CD4-positive, alpha-beta memory T cell (primary cell): ENCODE data around the gene GSK3B. TPM values are rescaled to one million over a fixed set of nuclear protein-coding genes. Genes with fewer than 3 reads are reported as not detected.

ENCODE experiments used
- CTCF ChIA-PET: fragments of 350-600 bp; sonication (Branson Sonifier 250); formaldehyde crosslinking; loops from one replicate; lab custom pipeline; 2021; ENCODE audit warnings: inconsistent platforms; ENCODE audit not compliant: partially characterized antibody; lab: Charles Lee
- POLR2A ChIA-PET: fragments of 350-600 bp; sonication (Branson Sonifier 250); formaldehyde crosslinking; loops from one replicate; lab custom pipeline; 2021; ENCODE audit not compliant: partially characterized antibody; lab: Charles Lee
- DNase-seq, 5 donors: peaks; one replicate each; pipeline versions ENCODE4 v3.0.0 to v3.0.0-alpha.2; 2020 to 2022; ENCODE audit warnings: mixed read lengths in 1 of 5
- H3K27ac ChIP-seq: one replicate; pipeline ENCODE4 v1.7.0; 2013; ENCODE audit warnings: low read depth, low read length
- H3K27me3 ChIP-seq: 2 replicates; pipeline ENCODE4 v1.7.0; 2013; ENCODE audit warnings: mild to moderate bottlenecking, low read length, moderate library complexity; ENCODE audit not compliant: insufficient read depth
- H3K36me3 ChIP-seq: 2 replicates; pipeline ENCODE4 v1.7.0; 2013; ENCODE audit warnings: mild to moderate bottlenecking, low read length, moderate library complexity; ENCODE audit not compliant: insufficient read depth
- H3K4me1 ChIP-seq: 2 replicates; pipeline ENCODE4 v1.7.0; 2013; ENCODE audit warnings: mild to moderate bottlenecking, low read length, moderate library complexity; ENCODE audit not compliant: insufficient read depth
- H3K4me3 ChIP-seq, 2 donors: one replicate each; pipeline ENCODE4 v1.7.0; 2013; ENCODE audit warnings: low read length in 2 of 2, mild to moderate bottlenecking in 1 of 2
- H3K9me3 ChIP-seq, 2 donors: one replicate each; pipeline ENCODE4 v1.7.0; 2013; ENCODE audit warnings: low read length in 2 of 2, control low read depth in 1 of 2; ENCODE audit not compliant: control insufficient read depth in 1 of 2
- H3K27ac Mint-ChIP-seq, 7 donors: one replicate each; pipeline ENCODE4 v1.8.0; 2020 to 2021; ENCODE audit warnings: mixed read lengths in 7 of 7, mild to moderate bottlenecking in 6 of 7, inconsistent platforms in 3 of 7, moderate library complexity in 3 of 7
- H3K27me3 Mint-ChIP-seq, 2 donors: one replicate each; pipeline ENCODE4 v1.8.0; 2020 to 2021; ENCODE audit warnings: mixed read lengths in 2 of 2
- H3K36me3 Mint-ChIP-seq, 2 donors: one replicate each; pipeline ENCODE4 v1.8.0; 2020 to 2021; ENCODE audit warnings: mixed read lengths in 2 of 2, inconsistent platforms in 1 of 2, mild to moderate bottlenecking in 1 of 2
- H3K4me1 Mint-ChIP-seq, 4 donors: one replicate each; pipeline ENCODE4 v1.8.0; 2020 to 2021; ENCODE audit warnings: mixed read lengths in 4 of 4, mild to moderate bottlenecking in 1 of 4
- H3K4me3 Mint-ChIP-seq, 8 donors: one replicate each; pipeline ENCODE4 v1.8.0; 2020 to 2021; ENCODE audit warnings: mixed read lengths in 8 of 8, mild to moderate bottlenecking in 7 of 8, moderate library complexity in 6 of 8, inconsistent platforms in 3 of 8
- H3K9me3 Mint-ChIP-seq, 8 donors: one replicate each; pipeline ENCODE4 v1.8.0; 2020 to 2021; ENCODE audit warnings: mixed read lengths in 8 of 8, mild to moderate bottlenecking in 5 of 8, inconsistent platforms in 3 of 8, moderate library complexity in 1 of 8
- intact Hi-C: fragments of 100-400 bp; cut with micrococcal nuclease; formaldehyde crosslinking; loops from one replicate; pipeline ENCODE4 v1.15.1; 2023
- polyA plus RNA-seq, 2 donors: library from polyadenylated mRNA; unstranded; fragments of 300-500 nt; fragmentation: Illumina TruSeq; gene quantifications; one replicate each; pipeline ENCODE4 v1.2.3, GENCODE V29; 2021
- total RNA-seq, 2 experiments: library from RNA; stranded (reverse); gene quantifications; one replicate each; pipeline ENCODE4 v1.2.3, GENCODE V29; 2021

GSK3B gene
- total and polyA plus RNA-seq, 4 experiments from 2014 or later = 10.4 to 35.0 (median 25.5) TPM

DNA sequence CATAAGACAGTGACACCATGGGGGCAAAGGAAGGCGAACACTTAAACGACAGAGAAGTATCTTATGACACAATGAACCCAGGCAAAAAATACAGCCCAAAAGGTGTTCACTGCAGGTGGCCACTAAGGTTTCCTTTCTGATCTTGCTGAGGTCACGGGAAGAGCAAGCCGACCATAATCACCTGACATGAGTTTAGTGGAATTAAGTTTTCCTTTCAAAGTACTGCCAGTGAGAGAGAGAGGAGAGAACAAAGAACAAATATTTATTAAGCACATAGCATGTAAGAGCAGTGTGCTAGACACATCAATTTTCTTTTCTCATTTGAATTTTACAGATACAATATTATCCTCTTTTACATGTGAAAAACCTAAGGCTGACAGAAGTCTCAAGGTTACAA lies 210.1 kb downstream of the GSK3B start:
- no peaks in the 10 kb centered on the region for H3K36me3 ChIP-seq
- Mint-ChIP-seq H3K36me3 (peaks cover 51 to 58% of the 10 kb centered on the region in 2 donors), H3K9me3 (peaks cover 0 to 19% (median 11%) of the 10 kb centered on the region in 8 donors), H3K4me3 (no peak overlapping the region), H3K27ac (no peak overlapping the region), H3K27me3 (no peaks in the 10 kb centered on the region), H3K4me1 (peaks cover 16 to 33% (median 24%) of the 10 kb centered on the region in 4 donors)
- H3K4me1 ChIP-seq = peaks cover 6% of the 10 kb centered on the region
- H3K27ac ChIP-seq = no peak overlapping the region
- H3K4me3 ChIP-seq = no peak overlapping the region
- intact Hi-C loops = no loop called here
- H3K27me3 ChIP-seq = no peaks in the 10 kb centered on the region
- no peak for DNase-seq
- no peaks in the 10 kb centered on the region for H3K9me3 ChIP-seq
- CTCF ChIA-PET = interaction anchor here (1.0 to 1.8 kb wide), 2 partner anchors 9 to 676 kb away, joined by 3 to 7 read pairs; no protein-coding TSS in a partner anchor
- POLR2A ChIA-PET = no interaction called here

DNA sequence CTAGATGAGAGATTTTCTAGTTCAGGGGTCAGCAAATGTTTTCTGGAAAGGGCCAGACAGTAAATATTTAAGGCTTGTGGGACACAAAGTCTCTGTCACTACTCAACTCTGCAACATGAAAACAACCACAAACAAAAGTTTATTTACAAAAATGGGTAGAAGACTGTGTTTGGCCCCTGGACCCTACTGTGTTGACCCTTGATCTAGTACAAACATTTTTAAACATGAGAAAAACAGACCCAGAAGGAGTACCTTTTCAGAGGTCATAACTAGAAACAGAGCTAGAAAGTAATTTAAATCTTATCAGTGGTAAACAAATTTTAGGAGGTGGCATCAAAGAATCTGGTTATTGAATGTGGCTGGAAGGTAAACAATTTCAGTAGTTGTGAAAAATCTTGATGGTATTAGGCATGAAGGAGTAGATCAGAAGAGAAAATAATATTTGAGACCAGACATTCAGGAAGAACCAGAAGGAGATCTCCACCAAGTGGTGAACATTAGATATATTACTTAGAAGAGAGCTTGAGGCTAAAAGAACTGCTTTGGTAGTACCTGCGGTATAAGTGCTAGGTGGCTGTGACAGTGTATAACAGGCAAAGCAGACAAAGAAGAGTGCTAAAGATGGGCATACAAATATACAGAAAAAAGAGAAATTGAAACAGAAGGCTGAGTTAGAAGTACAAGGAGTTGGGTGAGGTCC lies 210.6 kb downstream of the GSK3B start:
- Histone ChIP-seq H3K9me3 (no peaks in the 10 kb centered on the region), H3K4me3 (no peak overlapping the region), H3K36me3 (no peaks in the 10 kb centered on the region), H3K4me1 (peaks cover 6% of the 10 kb centered on the region), H3K27me3 (no peaks in the 10 kb centered on the region), H3K27ac (no peak overlapping the region)
- ChIA-PET POLR2A (no interaction called here), CTCF (interaction anchor here (1.0 to 1.8 kb wide), 2 partner anchors 9 to 677 kb away, joined by 3 to 7 read pairs; no protein-coding TSS in a partner anchor)
- intact Hi-C loops = no loop called here
- Mint-ChIP-seq H3K4me1 (peaks cover 16 to 33% (median 24%) of the 10 kb centered on the region in 4 donors), H3K27ac (peak overlapping the region in 1 of 7 donors; percentile 41), H3K36me3 (peaks cover 47 to 53% of the 10 kb centered on the region in 2 donors), H3K4me3 (no peak overlapping the region), H3K9me3 (peaks cover 0 to 14% (median 7%) of the 10 kb centered on the region in 8 donors), H3K27me3 (no peaks in the 10 kb centered on the region)
- no peak for DNase-seq

DNA sequence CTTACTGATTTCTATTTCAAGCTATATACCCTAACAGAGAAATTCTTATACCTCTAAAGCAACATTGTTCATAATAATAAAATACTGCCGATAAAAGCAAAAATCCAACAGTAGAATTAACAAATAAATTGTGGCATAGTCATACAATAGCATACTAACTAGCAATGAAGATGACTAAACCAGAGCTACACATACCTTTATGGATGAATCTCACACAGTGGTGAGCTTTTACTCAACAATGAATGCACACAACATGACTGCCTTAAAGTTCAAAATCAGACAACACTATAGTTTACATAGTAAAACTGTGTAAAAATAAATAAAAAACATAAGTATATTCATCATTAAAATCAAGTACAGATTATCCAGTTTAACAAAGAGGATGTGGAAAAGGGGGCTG lies 213.3 kb downstream of the GSK3B start:
- H3K27ac Mint-ChIP-seq = peak overlapping the region in 1 of 7 donors; percentile 50
- Histone ChIP-seq H3K36me3 (no peaks in the 10 kb centered on the region), H3K9me3 (no peaks in the 10 kb centered on the region), H3K4me3 (no peak overlapping the region), H3K27me3 (no peaks in the 10 kb centered on the region), H3K27ac (no peak overlapping the region), H3K4me1 (no peaks in the 10 kb centered on the region)
- H3K27me3 Mint-ChIP-seq = no peaks in the 10 kb centered on the region
- H3K4me3 Mint-ChIP-seq = no peak overlapping the region
- no peaks in the 10 kb centered on the region for H3K9me3 Mint-ChIP-seq
- no peak for DNase-seq
- intact Hi-C loops = no loop called here
- H3K36me3 Mint-ChIP-seq = peaks cover 36 to 41% of the 10 kb centered on the region in 2 donors
- CTCF ChIA-PET = interaction anchor here (1.3 to 2.8 kb wide), 2 partner anchors 11 to 266 kb away, joined by 3 to 19 read pairs; no protein-coding TSS in a partner anchor
- peaks cover 5 to 16% (median 8%) of the 10 kb centered on the region in 4 donors for H3K4me1 Mint-ChIP-seq
- POLR2A ChIA-PET = no interaction called here

DNA sequence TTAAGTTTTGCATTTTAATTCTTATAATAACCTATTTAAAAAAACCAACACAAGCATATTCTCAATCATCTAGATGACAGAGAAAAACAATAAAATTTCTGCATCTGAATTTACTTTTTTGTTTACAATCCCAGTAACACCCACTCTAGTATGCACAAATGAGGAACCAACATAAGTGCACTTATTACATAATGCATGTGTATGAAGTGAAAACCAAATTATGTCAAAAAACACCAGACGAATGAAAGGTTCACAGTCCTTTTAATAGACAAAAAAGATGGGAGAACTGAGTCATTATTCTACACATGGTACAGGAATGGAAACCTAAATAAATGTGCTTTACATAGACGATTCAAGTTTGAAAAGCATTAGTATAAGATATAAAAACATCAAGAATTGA lies 220.6 kb downstream of the GSK3B start:
- H3K4me3 Mint-ChIP-seq = no peak overlapping the region
- CTCF ChIA-PET = no interaction called here
- intact Hi-C loops = no loop called here
- H3K27me3 Mint-ChIP-seq = no peaks in the 10 kb centered on the region
- H3K36me3 Mint-ChIP-seq = peaks cover 15 to 33% of the 10 kb centered on the region in 2 donors
- POLR2A ChIA-PET = no interaction called here
- peaks cover 0 to 1% (median 0%) of the 10 kb centered on the region in 8 donors for H3K9me3 Mint-ChIP-seq
- DNase-seq = no peak
- H3K4me3 ChIP-seq = no peak overlapping the region
- H3K27ac ChIP-seq = no peak overlapping the region
- H3K4me1 ChIP-seq = no peaks in the 10 kb centered on the region
- no peaks in the 10 kb centered on the region for H3K36me3 ChIP-seq
- H3K27ac Mint-ChIP-seq = peak overlapping the region in 1 of 7 donors; percentile 55
- peaks cover 9 to 17% (median 11%) of the 10 kb centered on the region in 4 donors for H3K4me1 Mint-ChIP-seq
- no peaks in the 10 kb centered on the region for H3K27me3 ChIP-seq
- H3K9me3 ChIP-seq = no peaks in the 10 kb centered on the region

DNA sequence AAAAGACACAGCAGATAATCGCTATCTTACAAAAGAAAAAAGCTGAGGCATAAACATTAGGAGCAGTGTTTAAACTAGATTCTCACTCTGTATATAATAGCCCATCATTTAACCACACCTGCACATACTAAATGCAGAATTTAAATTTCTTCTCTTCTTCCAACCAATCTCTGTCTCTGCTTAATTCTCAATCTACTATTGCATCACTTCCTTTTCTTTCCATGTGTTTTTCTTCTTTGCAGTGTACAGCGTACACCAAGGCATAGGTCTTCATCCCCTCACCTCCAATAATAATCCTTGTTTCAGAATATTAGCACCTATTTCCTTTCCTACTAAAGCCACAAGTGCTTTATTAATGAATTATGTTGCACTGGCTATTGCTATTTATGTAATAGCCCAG lies 221.5 kb downstream of the GSK3B start:
- Histone ChIP-seq H3K9me3 (no peaks in the 10 kb centered on the region), H3K4me1 (no peaks in the 10 kb centered on the region), H3K27me3 (no peaks in the 10 kb centered on the region), H3K27ac (no peak overlapping the region), H3K4me3 (no peak overlapping the region), H3K36me3 (no peaks in the 10 kb centered on the region)
- Mint-ChIP-seq H3K4me1 (peaks cover 9 to 17% (median 11%) of the 10 kb centered on the region in 4 donors), H3K27me3 (no peaks in the 10 kb centered on the region), H3K4me3 (no peak overlapping the region), H3K9me3 (peaks cover 0 to 1% (median 0%) of the 10 kb centered on the region in 8 donors), H3K27ac (no peak overlapping the region), H3K36me3 (peaks cover 11 to 35% of the 10 kb centered on the region in 2 donors)
- ChIA-PET CTCF (no interaction called here), POLR2A (no interaction called here)
- intact Hi-C loops = no loop called here
- no peak for DNase-seq

DNA sequence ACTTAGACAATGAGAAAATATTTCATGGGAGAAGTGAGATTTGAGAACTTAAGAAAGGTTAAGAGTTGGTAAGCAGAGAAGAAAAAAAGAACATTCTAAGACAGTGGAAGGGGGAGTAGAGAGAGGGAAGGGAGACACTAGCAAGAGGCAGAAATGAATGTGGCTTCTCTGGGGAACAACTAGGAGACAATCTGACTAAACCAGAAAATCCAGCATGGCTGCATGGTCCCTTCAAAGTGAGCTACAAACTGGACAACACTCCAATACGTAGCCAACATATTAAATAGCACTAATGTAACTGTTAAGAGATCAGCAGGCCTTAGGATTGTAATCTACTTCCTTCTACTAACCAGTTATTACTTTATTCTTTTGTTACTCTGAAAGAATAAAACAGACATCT lies 222.7 kb downstream of the GSK3B start:
- H3K36me3 Mint-ChIP-seq = peaks cover 12 to 34% of the 10 kb centered on the region in 2 donors
- POLR2A ChIA-PET = no interaction called here

DNA sequence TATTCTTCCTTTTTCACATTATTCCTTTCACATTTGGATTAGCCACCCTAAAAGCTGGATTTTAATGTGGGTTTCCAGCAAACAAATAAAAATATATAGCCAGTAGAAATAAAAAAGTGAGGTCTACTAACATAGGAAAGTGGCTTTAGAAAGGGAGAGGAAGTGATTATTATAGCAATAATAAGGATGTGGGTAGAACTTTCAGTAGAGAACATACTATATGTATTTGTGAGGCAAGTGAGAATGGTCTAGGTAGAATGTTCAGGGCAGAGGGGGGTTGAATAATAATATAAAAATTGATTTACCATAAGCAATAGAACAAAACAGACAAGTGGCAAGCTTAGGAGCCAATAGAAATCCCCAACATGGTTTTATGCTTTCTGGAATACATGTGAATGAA lies 223.7 kb downstream of the GSK3B start:
- H3K4me1 ChIP-seq = no peaks in the 10 kb centered on the region
- Mint-ChIP-seq H3K4me3 (no peak overlapping the region), H3K4me1 (peaks cover 9 to 17% (median 11%) of the 10 kb centered on the region in 4 donors), H3K27ac (peak overlapping the region in 1 of 7 donors; percentile 63), H3K9me3 (peaks cover 0 to 1% (median 0%) of the 10 kb centered on the region in 8 donors), H3K36me3 (peaks cover 18 to 30% of the 10 kb centered on the region in 2 donors), H3K27me3 (no peaks in the 10 kb centered on the region)
- no peak for DNase-seq
- H3K36me3 ChIP-seq = no peaks in the 10 kb centered on the region
- no peak overlapping the region for H3K27ac ChIP-seq
- no peak overlapping the region for H3K4me3 ChIP-seq
- POLR2A ChIA-PET = no interaction called here
- intact Hi-C loops = no loop called here
- CTCF ChIA-PET = no interaction called here
- no peaks in the 10 kb centered on the region for H3K9me3 ChIP-seq
- H3K27me3 ChIP-seq = no peaks in the 10 kb centered on the region

More for the DNA sequence above, 222.7 kb downstream of the GSK3B start:
- Mint-ChIP-seq H3K27ac (peak overlapping the region in 3 of 7 donors; percentile 2 to 65 (median 34)), H3K9me3 (peaks cover 0 to 1% (median 0%) of the 10 kb centered on the region in 8 donors), H3K4me3 (no peak overlapping the region), H3K4me1 (peaks cover 9 to 17% (median 11%) of the 10 kb centered on the region in 4 donors), H3K27me3 (no peaks in the 10 kb centered on the region)
- no peaks in the 10 kb centered on the region for H3K9me3 ChIP-seq
- no peaks in the 10 kb centered on the region for H3K36me3 ChIP-seq
- DNase-seq = no peak
- intact Hi-C loops = no loop called here
- CTCF ChIA-PET = no interaction called here
- no peak overlapping the region for H3K4me3 ChIP-seq
- no peaks in the 10 kb centered on the region for H3K4me1 ChIP-seq
- H3K27me3 ChIP-seq = no peaks in the 10 kb centered on the region
- no peak overlapping the region for H3K27ac ChIP-seq
